ENCODE measurements around the gene SORCS1.

SORCS1 gene

DNA sequence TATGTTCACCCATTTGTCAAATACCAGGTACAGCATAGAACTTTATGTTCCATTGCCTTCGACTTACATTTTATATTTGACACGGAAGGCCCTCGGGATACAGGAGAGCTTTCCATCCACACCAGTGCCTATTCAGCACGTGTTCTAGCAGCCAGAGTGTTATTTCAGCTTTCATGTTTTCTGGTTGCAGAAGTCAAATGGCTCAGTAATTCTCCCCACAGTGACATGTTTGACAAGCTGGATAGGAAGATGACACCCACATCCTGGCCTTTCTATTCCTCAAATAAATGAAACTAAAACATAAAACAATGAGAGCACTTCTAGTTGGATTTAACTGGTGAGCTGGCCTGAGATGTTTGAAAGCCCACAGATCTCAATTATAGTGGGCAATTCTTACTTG, 173.4 kb downstream of the SORCS1 start:
- Histone ChIP-seq H3K4me1 (ENCODE audit: insufficient read depth, low read length, severe bottlenecking) (no peaks in the 10 kb centered on the region), H3F3A (ENCODE audit: insufficient read depth, low read length) (no peaks in the 10 kb centered on the region), H3K27me3 (ENCODE audit: insufficient read depth, low read length) (no peaks in the 10 kb centered on the region), H3K9me3 (ENCODE audit: low read length) (no peaks in the 10 kb centered on the region), H3K9ac (ENCODE audit: low read length) (no peak overlapping the region), H3K4me2 (ENCODE audit: low read length) (no peak overlapping the region), H3K27ac (ENCODE audit: low read depth, low read length, poor library complexity, severe bottlenecking) (no peak overlapping the region), H3K79me2 (ENCODE audit: insufficient read depth, low read length) (no peaks in the 10 kb centered on the region), H3K9me2 (ENCODE audit: low read depth, low read length) (no peaks in the 10 kb centered on the region), H4K20me1 (ENCODE audit: insufficient read depth, low read length) (no peaks in the 10 kb centered on the region), H2AFZ (ENCODE audit: low read length) (no peak overlapping the region), H3K36me3 (ENCODE audit: insufficient read depth, low read length) (no peaks in the 10 kb centered on the region), H3K4me3 (ENCODE audit: low read depth, low read length, poor library complexity, severe bottlenecking) (no peak overlapping the region)
- TF ChIP-seq EZH2 (IDR thresholded peaks at IDR 0.05; ENCODE audit: borderline replicate concordance, low read length), result no peak
- TF ChIP-seq, protein P1, sequence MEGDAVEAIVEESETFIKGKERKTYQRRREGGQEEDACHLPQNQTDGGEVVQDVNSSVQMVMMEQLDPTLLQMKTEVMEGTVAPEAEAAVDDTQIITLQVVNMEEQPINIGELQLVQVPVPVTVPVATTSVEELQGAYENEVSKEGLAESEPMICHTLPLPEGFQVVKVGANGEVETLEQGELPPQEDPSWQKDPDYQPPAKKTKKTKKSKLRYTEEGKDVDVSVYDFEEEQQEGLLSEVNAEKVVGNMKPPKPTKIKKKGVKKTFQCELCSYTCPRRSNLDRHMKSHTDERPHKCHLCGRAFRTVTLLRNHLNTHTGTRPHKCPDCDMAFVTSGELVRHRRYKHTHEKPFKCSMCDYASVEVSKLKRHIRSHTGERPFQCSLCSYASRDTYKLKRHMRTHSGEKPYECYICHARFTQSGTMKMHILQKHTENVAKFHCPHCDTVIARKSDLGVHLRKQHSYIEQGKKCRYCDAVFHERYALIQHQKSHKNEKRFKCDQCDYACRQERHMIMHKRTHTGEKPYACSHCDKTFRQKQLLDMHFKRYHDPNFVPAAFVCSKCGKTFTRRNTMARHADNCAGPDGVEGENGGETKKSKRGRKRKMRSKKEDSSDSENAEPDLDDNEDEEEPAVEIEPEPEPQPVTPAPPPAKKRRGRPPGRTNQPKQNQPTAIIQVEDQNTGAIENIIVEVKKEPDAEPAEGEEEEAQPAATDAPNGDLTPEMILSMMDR (IDR thresholded peaks at IDR 0.05; ENCODE audit: low read length), result no peak

DNA sequence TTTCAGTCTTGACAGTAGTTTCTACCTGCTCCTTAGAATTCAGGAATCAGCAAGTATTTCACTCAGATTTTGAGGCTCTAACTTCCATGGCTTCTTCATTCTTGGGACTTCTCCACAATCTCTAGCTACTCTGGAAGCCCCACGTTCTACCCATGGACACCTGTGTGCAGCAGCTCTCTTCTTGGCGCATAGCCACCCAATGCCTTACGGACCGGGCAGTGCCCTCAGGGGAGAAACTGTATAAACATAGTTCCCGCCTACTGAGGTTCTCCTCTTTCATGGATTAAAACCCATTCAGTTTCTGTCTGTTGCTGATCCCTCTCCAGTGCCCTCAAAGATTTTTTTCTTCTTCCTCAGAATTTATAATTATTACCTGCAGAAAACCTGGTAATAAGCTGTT, 177.1 kb downstream of the SORCS1 start:
- H4K20me1 ChIP-seq (ENCODE audit: insufficient read depth, low read length), result no peaks in the 10 kb centered on the region
- H3K4me1 ChIP-seq (ENCODE audit: insufficient read depth, low read length, severe bottlenecking), result no peaks in the 10 kb centered on the region
- no peaks in the 10 kb centered on the region for H3F3A ChIP-seq (ENCODE audit: insufficient read depth, low read length)
- no peaks in the 10 kb centered on the region for H3K9me2 ChIP-seq (ENCODE audit: low read depth, low read length)
- no peaks in the 10 kb centered on the region for H3K27me3 ChIP-seq (ENCODE audit: insufficient read depth, low read length)
- no peak overlapping the region for H3K27ac ChIP-seq (ENCODE audit: low read depth, low read length, poor library complexity, severe bottlenecking)
- H3K9ac ChIP-seq (ENCODE audit: low read length), result no peak overlapping the region
- no peaks in the 10 kb centered on the region for H3K9me3 ChIP-seq (ENCODE audit: low read length)
- H3K36me3 ChIP-seq (ENCODE audit: insufficient read depth, low read length), result no peaks in the 10 kb centered on the region
- H3K4me3 ChIP-seq (ENCODE audit: low read depth, low read length, poor library complexity, severe bottlenecking), result no peak overlapping the region
- H3K4me2 ChIP-seq (ENCODE audit: low read length), result no peak overlapping the region
- TF ChIP-seq EZH2 (IDR thresholded peaks at IDR 0.05; ENCODE audit: borderline replicate concordance, low read length), result no peak
- TF ChIP-seq, protein P1 (IDR thresholded peaks at IDR 0.05; ENCODE audit: low read length), result no peak
- H3K79me2 ChIP-seq (ENCODE audit: insufficient read depth, low read length), result no peaks in the 10 kb centered on the region
- no peak overlapping the region for H2AFZ ChIP-seq (ENCODE audit: low read length)

DNA sequence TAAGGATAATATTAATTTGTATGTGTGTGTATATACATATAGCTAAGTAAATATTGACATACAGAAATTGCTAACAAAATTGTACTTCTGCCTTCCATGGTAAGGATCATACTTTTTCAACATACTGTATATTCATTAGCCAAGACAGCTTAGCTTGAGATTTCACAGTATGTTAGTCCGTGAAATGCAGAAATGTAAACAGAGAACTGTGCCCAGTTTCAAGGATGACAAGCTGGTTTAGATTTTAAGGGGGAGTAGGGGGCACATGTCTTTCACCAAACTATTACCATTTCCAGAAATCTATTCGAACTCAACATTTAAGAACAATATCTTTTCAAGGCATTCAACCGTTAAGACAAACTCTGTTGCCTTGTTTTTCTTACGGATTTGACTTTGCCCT, 182.2 kb downstream of the SORCS1 start:
- no peaks in the 10 kb centered on the region for H3K36me3 ChIP-seq (ENCODE audit: insufficient read depth, low read length)
- H3K4me2 ChIP-seq (ENCODE audit: low read length), result no peak overlapping the region
- H3F3A ChIP-seq (ENCODE audit: insufficient read depth, low read length), result no peaks in the 10 kb centered on the region
- H3K27me3 ChIP-seq (ENCODE audit: insufficient read depth, low read length), result no peaks in the 10 kb centered on the region
- H2AFZ ChIP-seq (ENCODE audit: low read length), result no peak overlapping the region
- no peak for TF ChIP-seq EZH2 (IDR thresholded peaks at IDR 0.05; ENCODE audit: borderline replicate concordance, low read length)
- TF ChIP-seq, protein P1 (IDR thresholded peaks at IDR 0.05; ENCODE audit: low read length), result no peak
- H4K20me1 ChIP-seq (ENCODE audit: insufficient read depth, low read length), result no peaks in the 10 kb centered on the region
- H3K79me2 ChIP-seq (ENCODE audit: insufficient read depth, low read length), result no peaks in the 10 kb centered on the region
- H3K4me3 ChIP-seq (ENCODE audit: low read depth, low read length, poor library complexity, severe bottlenecking), result no peak overlapping the region
- H3K9ac ChIP-seq (ENCODE audit: low read length), result no peak overlapping the region
- H3K27ac ChIP-seq (ENCODE audit: low read depth, low read length, poor library complexity, severe bottlenecking), result no peak overlapping the region
- no peaks in the 10 kb centered on the region for H3K9me2 ChIP-seq (ENCODE audit: low read depth, low read length)
- no peaks in the 10 kb centered on the region for H3K4me1 ChIP-seq (ENCODE audit: insufficient read depth, low read length, severe bottlenecking)
- H3K9me3 ChIP-seq (ENCODE audit: low read length), result no peaks in the 10 kb centered on the region
